Activated gamma-delta T cell treated with anti-CD3 and anti-CD28 coated beads, Interleukin-2, amount 50 U/mL, for 16 hours (primary cell): Measurements from ENCODE around the gene PIK3R1.
A peak's percentile ranks its signal among the peaks of the same experiment; 100 is the strongest.

ENCODE experiments used
- DNase-seq: peaks from one replicate; pipeline ENCODE4 v3.0.0-alpha.2; 2020; ENCODE audit warnings: low read depth

Gene PIK3R1

GRCh38 chr5:68215208-68215897, at the start of gene PIK3R1:
Gene PIK3R1 (plus strand): TSS chr5:68215756. CDS start chr5:68226676, 10,920 bp downstream.
- DNase-seq = peak; percentile 82

- no peak for DNase-seq
These were observed 48.3 kb upstream of the PIK3R1 start for GRCh38 chr5:68167195-68167651.

GRCh38 chr5:68169903-68170302, 45.7 kb upstream of the PIK3R1 start:
- DNase-seq = no peak

GRCh38 chr5:68170826-68171558, 44.6 kb upstream of the PIK3R1 start:
- no peak for DNase-seq

- no peak for DNase-seq
These were observed 43.2 kb upstream of the PIK3R1 start for GRCh38 chr5:68172314-68172713.

- DNase-seq = no peak
These were observed 42.5 kb upstream of the PIK3R1 start for GRCh38 chr5:68173007-68173406.

GRCh38 chr5:68176253-68176652, 39.3 kb upstream of the PIK3R1 start:
- no peak for DNase-seq

GRCh38 chr5:68176802-68177479, 38.6 kb upstream of the PIK3R1 start:
- DNase-seq = no peak

GRCh38 chr5:68177676-68178075, 37.9 kb upstream of the PIK3R1 start:
- DNase-seq = no peak

GRCh38 chr5:68178579-68178978, 37.0 kb upstream of the PIK3R1 start:
- no peak for DNase-seq

- no peak for DNase-seq
These were observed 35.2 kb upstream of the PIK3R1 start for GRCh38 chr5:68180121-68181038.

GRCh38 chr5:68181039-68181599, 34.4 kb upstream of the PIK3R1 start:
- no peak for DNase-seq

GRCh38 chr5:68182094-68182493, 33.5 kb upstream of the PIK3R1 start:
- DNase-seq = no peak

GRCh38 chr5:68182534-68182933, 33.0 kb upstream of the PIK3R1 start:
- no peak for DNase-seq

- DNase-seq = no peak
These were observed 28.1 kb upstream of the PIK3R1 start for GRCh38 chr5:68187268-68188055.

GRCh38 chr5:68189171-68189570, 26.4 kb upstream of the PIK3R1 start:
- no peak for DNase-seq

GRCh38 chr5:68189613-68190012, 25.9 kb upstream of the PIK3R1 start:
- no peak for DNase-seq

GRCh38 chr5:68190619-68191018, 24.9 kb upstream of the PIK3R1 start:
- DNase-seq = no peak

- no peak for DNase-seq
These were observed 24.3 kb upstream of the PIK3R1 start for GRCh38 chr5:68191083-68191791.

GRCh38 chr5:68192679-68193060, 22.9 kb upstream of the PIK3R1 start:
- DNase-seq = no peak
